Thoracic aorta (tissue), 2 donors: ENCODE results near the gene RBM11. TPM values are rescaled to one million over a fixed set of nuclear protein-coding genes. Genes with fewer than 3 reads are reported as not detected.

Experiments
- ATAC-seq: fragments of 150-250 bp; one replicate; pipeline ENCODE4 v1.8.0; 2017; ENCODE audit warnings: low read depth; ENCODE audit not compliant: insufficient number of reproducible peaks, low FRiP score
- DNase-seq: peaks from one replicate; pipeline ENCODE4 v3.0.0-alpha.2; 2020; ENCODE audit warnings: low spot score
- H3K27ac ChIP-seq, 2 donors: fragments of 200-600 bp; sonication (generic); 1 replicate in 1 of 2; 2 replicates in 1 of 2; pipeline ENCODE4 v1.5.1; 2016; ENCODE audit warnings: mild to moderate bottlenecking in 2 of 2, moderate library complexity in 2 of 2
- H3K27me3 ChIP-seq: fragments of 200-600 bp; sonication (generic); replicated peaks from 2 replicates; pipeline ENCODE4 v1.6.0; 2016; ENCODE audit warnings: mild to moderate bottlenecking; ENCODE audit not compliant: insufficient read depth
- H3K36me3 ChIP-seq: fragments of 200-600 bp; sonication (generic); one replicate; pipeline ENCODE4 v1.5.1; 2016
- H3K4me1 ChIP-seq, 2 donors: fragments of 200-600 bp; sonication (generic); 1 replicate in 1 of 2; 2 replicates in 1 of 2; pipeline versions ENCODE4 v1.5.1 to v1.6.0; 2016; ENCODE audit warnings: low read depth in 2 of 2, mild to moderate bottlenecking in 1 of 2; ENCODE audit not compliant: control insufficient read depth in 1 of 2
- H3K4me3 ChIP-seq: fragments of 200-600 bp; sonication (generic); 2 replicates; pipeline ENCODE4 v1.5.1; 2016; ENCODE audit warnings: mild to moderate bottlenecking
- H3K9me3 ChIP-seq: fragments of 200-600 bp; sonication (generic); 2 replicates; pipeline ENCODE4 v1.5.1; 2016
- total RNA-seq, 2 donors: library from RNA; depleted of rRNA; stranded (reverse); fragments of >200 nt; gene quantifications; one replicate each; pipeline versions ENCODE4 v1.1.0 to v1.2.3, GENCODE V29; 2016
- TF ChIP-seq, protein P1 (sequence below): fragments of 200-600 bp; sonication (generic); IDR thresholded peaks from one replicate; pipeline ENCODE4 v1.5.1; 2019; ENCODE audit warnings: antibody characterized with exemption

RBM11 gene
- total RNA-seq, 2 donors from 2014 or later, result 0.49 to 1.5 TPM

DNA sequence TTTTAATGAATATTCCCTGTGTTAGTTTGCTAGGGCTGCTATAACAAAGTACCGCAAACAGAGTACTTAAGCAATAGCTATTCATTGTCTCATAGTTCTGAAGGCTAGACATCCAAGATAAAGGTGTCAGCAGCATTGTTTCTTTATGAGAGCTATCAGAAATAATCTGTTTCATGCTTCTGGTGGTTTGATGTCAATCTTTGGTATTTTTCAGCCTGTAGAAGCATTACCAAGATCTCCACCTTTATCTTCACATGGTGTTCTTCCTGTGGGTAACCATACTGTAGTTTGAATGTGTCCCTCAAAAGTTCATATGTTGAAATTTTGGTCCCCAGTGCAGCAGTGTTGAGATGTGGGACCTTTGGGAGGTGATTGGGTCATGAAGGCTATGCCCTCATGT is 7.4 kb downstream of the RBM11 start:
- TF ChIP-seq, protein P1, sequence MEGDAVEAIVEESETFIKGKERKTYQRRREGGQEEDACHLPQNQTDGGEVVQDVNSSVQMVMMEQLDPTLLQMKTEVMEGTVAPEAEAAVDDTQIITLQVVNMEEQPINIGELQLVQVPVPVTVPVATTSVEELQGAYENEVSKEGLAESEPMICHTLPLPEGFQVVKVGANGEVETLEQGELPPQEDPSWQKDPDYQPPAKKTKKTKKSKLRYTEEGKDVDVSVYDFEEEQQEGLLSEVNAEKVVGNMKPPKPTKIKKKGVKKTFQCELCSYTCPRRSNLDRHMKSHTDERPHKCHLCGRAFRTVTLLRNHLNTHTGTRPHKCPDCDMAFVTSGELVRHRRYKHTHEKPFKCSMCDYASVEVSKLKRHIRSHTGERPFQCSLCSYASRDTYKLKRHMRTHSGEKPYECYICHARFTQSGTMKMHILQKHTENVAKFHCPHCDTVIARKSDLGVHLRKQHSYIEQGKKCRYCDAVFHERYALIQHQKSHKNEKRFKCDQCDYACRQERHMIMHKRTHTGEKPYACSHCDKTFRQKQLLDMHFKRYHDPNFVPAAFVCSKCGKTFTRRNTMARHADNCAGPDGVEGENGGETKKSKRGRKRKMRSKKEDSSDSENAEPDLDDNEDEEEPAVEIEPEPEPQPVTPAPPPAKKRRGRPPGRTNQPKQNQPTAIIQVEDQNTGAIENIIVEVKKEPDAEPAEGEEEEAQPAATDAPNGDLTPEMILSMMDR, result no peak
- H3K27me3 ChIP-seq, result no peaks in the 10 kb centered on the region
- H3K4me3 ChIP-seq, result no peak overlapping the region
- no peak for ATAC-seq
- no peak overlapping the region for H3K27ac ChIP-seq
- no peaks in the 10 kb centered on the region for H3K4me1 ChIP-seq
- no peaks in the 10 kb centered on the region for H3K36me3 ChIP-seq
- no peak for DNase-seq
- no peaks in the 10 kb centered on the region for H3K9me3 ChIP-seq

DNA sequence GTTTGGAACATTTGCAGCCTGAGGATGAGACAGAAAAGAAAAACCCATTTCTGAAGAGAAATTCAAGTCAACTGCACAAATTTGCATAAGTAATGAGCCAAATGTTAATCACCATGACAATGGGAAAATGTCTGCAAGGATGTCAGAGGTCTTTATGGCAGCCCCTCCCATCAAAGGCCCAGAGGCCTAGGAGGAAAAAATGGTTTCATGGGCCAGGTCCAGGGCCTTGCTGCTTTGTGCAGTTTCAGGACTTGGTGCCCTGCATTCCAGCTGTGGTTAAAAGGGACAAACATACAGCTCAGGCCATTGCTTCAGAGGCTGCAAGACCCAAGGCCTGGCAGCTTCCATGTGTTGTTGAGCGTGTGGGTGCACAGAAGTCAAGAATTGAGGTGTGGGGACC is 13.4 kb downstream of the RBM11 start:
- Histone ChIP-seq H3K27me3 (no peaks in the 10 kb centered on the region), H3K36me3 (no peaks in the 10 kb centered on the region), H3K27ac (no peak overlapping the region), H3K9me3 (peaks cover 4% of the 10 kb centered on the region), H3K4me1 (no peaks in the 10 kb centered on the region), H3K4me3 (no peak overlapping the region)
- TF ChIP-seq, protein P1, result no peak
- ATAC-seq, result no peak
- DNase-seq, result no peak

DNA sequence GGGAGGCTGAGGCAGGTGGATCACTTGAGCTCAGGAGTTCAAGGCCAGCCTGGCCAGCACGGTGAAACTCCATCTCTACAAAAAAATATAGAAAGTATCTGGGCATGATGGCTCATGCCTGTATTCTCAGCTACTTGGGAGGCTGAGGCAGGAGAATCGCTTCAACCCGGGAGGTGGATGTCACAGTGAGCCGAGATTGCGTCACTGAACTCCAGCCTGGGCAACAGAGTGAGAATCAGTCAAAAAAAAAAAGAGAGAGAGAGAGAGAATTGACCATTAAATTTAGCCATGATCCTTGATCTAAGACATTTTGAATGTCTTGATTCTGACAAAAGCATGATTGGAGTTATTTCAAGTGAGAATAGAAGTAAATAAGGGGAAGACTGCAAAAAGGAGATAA is 19.1 kb downstream of the RBM11 start:
- H3K9me3 ChIP-seq, result no peaks in the 10 kb centered on the region
- H3K4me3 ChIP-seq, result no peak overlapping the region
- no peaks in the 10 kb centered on the region for H3K36me3 ChIP-seq
- TF ChIP-seq, protein P1, result no peak
- ATAC-seq, result no peak
- no peak for DNase-seq
- no peaks in the 10 kb centered on the region for H3K27me3 ChIP-seq
- H3K4me1 ChIP-seq, result no peaks in the 10 kb centered on the region
- H3K27ac ChIP-seq, result no peak overlapping the region

DNA sequence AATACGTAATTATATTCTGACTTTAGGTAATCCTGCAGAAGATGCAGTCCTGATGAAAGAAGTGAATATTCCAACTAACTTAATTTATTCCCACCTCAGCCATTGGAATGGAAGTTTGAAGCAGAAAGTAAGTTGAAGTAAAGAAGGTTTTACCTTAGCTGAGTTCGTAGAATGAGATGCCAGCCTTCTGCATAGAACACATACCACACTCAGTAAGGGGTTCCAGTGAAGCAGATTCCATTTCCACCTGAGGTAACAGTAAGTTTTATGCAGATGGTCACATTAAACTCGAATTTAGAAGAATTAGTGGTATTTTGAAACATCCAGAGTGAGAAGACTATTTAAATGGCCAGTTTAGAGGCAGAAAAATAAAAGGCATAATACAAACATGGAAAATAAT is 20.2 kb downstream of the RBM11 start:
- H3K36me3 ChIP-seq, result no peaks in the 10 kb centered on the region
- no peaks in the 10 kb centered on the region for H3K4me1 ChIP-seq
- no peak for DNase-seq
- H3K4me3 ChIP-seq, result no peak overlapping the region
- no peak overlapping the region for H3K27ac ChIP-seq
- H3K9me3 ChIP-seq, result no peaks in the 10 kb centered on the region
- ATAC-seq, result no peak
- no peaks in the 10 kb centered on the region for H3K27me3 ChIP-seq
- TF ChIP-seq, protein P1, result no peak

GRCh38 chr21:14239281-14239680 is 23.3 kb downstream of the RBM11 start:
- DNase-seq (no peak), ATAC-seq (no peak)
- Histone ChIP-seq H3K4me1 (no peaks in the 10 kb centered on the region), H3K27ac (no peak overlapping the region), H3K36me3 (no peaks in the 10 kb centered on the region), H3K27me3 (no peaks in the 10 kb centered on the region), H3K4me3 (no peak overlapping the region), H3K9me3 (no peaks in the 10 kb centered on the region)
- TF ChIP-seq, protein P1, result no peak
